Breast epithelium (tissue), 3 donors: ENCODE data around the gene DNAL4.

Source experiments
- POLR2AphosphoS5 ChIP-seq, 3 donors: sonication (generic); formaldehyde crosslinking; IDR thresholded peaks; one replicate each; pipeline ENCODE4 v1.6.1; 2017; ENCODE audit warnings: antibody characterized with exemption in 3 of 3
- TF ChIP-seq, protein P1 (sequence below), 3 donors: fragments of 450-650 bp; IDR thresholded peaks; one replicate each; pipeline ENCODE4 v1.5.1; 2016 to 2017; ENCODE audit warnings: antibody characterized with exemption in 3 of 3, mild to moderate bottlenecking in 3 of 3, moderate library complexity in 3 of 3

DNA sequence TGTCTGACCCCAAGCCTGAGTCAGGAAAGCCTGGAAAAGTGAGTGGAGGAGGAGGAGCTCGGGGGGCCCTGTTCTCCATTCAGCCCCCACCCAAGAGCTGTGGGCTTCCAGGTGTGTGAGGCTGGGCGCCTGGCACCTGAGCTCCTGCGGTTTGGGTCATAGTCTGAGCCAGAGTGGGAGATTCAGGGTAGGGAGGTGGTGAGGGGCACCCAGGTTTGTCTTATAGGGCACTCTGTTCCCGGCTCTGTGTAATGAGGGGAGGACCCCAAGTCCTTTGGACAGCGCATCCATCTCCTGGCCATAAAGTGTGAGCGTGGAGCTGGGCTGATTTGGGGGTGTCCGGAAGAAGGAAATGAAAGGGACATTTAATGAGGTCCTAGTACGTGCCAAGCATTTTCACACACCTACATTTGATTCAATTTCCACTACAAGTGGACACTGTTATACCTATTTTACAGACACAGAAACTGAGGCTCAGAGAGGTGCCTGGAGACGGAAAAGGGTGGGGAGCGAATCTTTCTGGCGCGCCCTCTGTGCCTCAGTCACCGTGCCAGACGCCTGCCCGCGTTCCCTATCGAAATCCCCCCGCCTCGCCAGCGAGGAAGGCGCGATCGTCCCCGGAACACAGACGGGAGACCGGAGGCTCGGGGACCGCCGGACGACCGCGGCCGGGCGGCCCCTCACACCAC is 48.7 kb upstream of the DNAL4 start:
- TF ChIP-seq, protein P1, sequence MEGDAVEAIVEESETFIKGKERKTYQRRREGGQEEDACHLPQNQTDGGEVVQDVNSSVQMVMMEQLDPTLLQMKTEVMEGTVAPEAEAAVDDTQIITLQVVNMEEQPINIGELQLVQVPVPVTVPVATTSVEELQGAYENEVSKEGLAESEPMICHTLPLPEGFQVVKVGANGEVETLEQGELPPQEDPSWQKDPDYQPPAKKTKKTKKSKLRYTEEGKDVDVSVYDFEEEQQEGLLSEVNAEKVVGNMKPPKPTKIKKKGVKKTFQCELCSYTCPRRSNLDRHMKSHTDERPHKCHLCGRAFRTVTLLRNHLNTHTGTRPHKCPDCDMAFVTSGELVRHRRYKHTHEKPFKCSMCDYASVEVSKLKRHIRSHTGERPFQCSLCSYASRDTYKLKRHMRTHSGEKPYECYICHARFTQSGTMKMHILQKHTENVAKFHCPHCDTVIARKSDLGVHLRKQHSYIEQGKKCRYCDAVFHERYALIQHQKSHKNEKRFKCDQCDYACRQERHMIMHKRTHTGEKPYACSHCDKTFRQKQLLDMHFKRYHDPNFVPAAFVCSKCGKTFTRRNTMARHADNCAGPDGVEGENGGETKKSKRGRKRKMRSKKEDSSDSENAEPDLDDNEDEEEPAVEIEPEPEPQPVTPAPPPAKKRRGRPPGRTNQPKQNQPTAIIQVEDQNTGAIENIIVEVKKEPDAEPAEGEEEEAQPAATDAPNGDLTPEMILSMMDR (IDR thresholded peaks at IDR 0.05): no peak
- TF ChIP-seq POLR2AphosphoS5 (IDR thresholded peaks at IDR 0.05): no peak
